Osteoblast (primary cell): ENCODE data around the gene SSC4D. TPM values are rescaled to one million over a fixed set of nuclear protein-coding genes. Genes with fewer than 3 reads are reported as not detected.
"Not testable (repeated sequence)": the region's sequence is repeated elsewhere in the genome, so short reads cannot be mapped to it uniquely, and the experiment has no call there.

Experiments
- DNase-seq: peaks from one replicate; pipeline ENCODE4 v3.0.0; 2011; ENCODE audit warnings: low spot score, mixed read lengths; ENCODE audit not compliant: insufficient read length; ENCODE audit errors: missing footprints
- H2AFZ ChIP-seq: 2 replicates; pipeline ENCODE4 v1.6.0; 2011; ENCODE audit warnings: mild to moderate bottlenecking, low read length
- H3K27ac ChIP-seq: 2 replicates; pipeline ENCODE4 v1.5.1; 2011; ENCODE audit warnings: mild to moderate bottlenecking, low read depth, low read length, moderate library complexity
- H3K27me3 ChIP-seq: 2 replicates; pipeline ENCODE4 v1.6.0; 2012; ENCODE audit warnings: mild to moderate bottlenecking, control low read depth, inconsistent platforms, low read length, moderate library complexity; ENCODE audit not compliant: insufficient read depth
- H3K36me3 ChIP-seq: 2 replicates; pipeline ENCODE4 v1.5.1; 2011; ENCODE audit warnings: mild to moderate bottlenecking, low read length, control low read depth, moderate library complexity; ENCODE audit not compliant: insufficient read depth
- H3K4me1 ChIP-seq: 2 replicates; pipeline ENCODE4 v1.5.1; 2011; ENCODE audit warnings: mild to moderate bottlenecking, low read length, control low read depth, moderate library complexity; ENCODE audit not compliant: insufficient read depth
- H3K4me2 ChIP-seq: 2 replicates; pipeline ENCODE4 v1.6.0; 2011; ENCODE audit warnings: mild to moderate bottlenecking, low read length; ENCODE audit not compliant: insufficient read depth
- H3K4me3 ChIP-seq: fragments of 200-600 bp; sonication (generic); 3 replicates; pipeline ENCODE4 v1.5.1; 2012; ENCODE audit warnings: mild to moderate bottlenecking, low read length, inconsistent platforms; ENCODE audit not compliant: insufficient read depth
- H3K79me2 ChIP-seq: 2 replicates; pipeline ENCODE4 v1.6.0; 2012; ENCODE audit warnings: mild to moderate bottlenecking, low read length, control low read depth, inconsistent platforms; ENCODE audit not compliant: insufficient read depth
- H3K9me3 ChIP-seq: 2 replicates; pipeline ENCODE4 v1.5.1; 2011; ENCODE audit warnings: low read depth, low read length, control low read depth
- H4K20me1 ChIP-seq: 2 replicates; pipeline ENCODE4 v1.6.0; 2012; ENCODE audit warnings: mild to moderate bottlenecking, low read length, control low read depth; ENCODE audit not compliant: insufficient read depth
- total RNA-seq: library from RNA; depleted of rRNA; stranded (reverse); fragments of >200 nt; gene quantifications from 2 replicates; pipeline ENCODE4 v1.2.3, GENCODE V29; 2012
- TF ChIP-seq, protein P1 (sequence below): IDR thresholded peaks from 2 replicates; pipeline ENCODE4 v1.5.1; 2011; ENCODE audit warnings: mild to moderate bottlenecking, low read depth, low read length, moderate library complexity; ENCODE audit errors: extremely low read depth

SSC4D gene
- total RNA-seq, 1 donor: 1.1 TPM

DNA sequence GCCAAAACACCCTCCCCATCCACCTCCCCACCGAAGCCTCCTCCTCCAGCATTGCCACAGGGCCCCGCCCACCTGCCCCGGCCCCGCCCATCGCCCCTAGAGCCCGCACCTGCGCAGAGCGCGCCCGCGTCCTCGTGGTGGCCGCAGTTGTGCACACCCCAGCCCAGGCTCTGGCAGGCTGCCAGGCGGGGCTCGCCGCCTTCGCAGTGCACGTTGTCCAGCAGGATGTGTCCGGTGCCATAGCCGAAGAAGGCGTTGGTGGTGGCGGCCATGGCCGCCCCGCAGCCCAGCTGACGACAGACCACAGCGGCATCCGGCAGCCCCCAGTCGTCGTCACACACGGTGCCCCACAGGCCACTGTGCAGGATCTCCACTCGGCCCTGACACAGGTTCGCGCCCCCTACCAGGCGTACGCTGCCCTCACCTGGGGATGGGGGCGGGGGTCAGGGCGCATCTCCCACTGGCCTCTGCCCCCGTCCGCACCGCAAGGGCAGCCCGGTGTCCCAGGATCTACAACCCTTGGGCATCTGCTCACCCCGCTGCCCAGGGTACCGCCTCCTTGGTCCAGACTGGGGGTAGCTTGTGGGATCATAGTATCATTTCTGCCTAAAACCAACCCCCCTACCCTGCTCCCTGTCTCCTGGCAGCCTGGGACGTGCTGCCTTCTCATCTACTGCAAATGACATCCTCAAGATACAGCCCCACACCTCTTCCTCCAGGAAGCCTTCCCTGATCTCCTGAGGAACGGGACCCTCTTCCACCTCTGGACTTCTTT lies 11.9 kb downstream of the SSC4D start:
- Histone ChIP-seq H3K4me3 (peak overlapping the region; percentile 72), H2AFZ (peak overlapping the region; percentile 89), H3K36me3 (no peaks in the 10 kb centered on the region), H3K9me3 (no peaks in the 10 kb centered on the region), H3K4me1 (peaks cover 11% of the 10 kb centered on the region), H3K79me2 (no peaks in the 10 kb centered on the region), H3K27ac (no peak overlapping the region), H3K27me3 (no peaks in the 10 kb centered on the region), H4K20me1 (no peaks in the 10 kb centered on the region), H3K4me2 (peak overlapping the region; percentile 83)
- DNase-seq: peak; percentile 96
- TF ChIP-seq, protein P1, sequence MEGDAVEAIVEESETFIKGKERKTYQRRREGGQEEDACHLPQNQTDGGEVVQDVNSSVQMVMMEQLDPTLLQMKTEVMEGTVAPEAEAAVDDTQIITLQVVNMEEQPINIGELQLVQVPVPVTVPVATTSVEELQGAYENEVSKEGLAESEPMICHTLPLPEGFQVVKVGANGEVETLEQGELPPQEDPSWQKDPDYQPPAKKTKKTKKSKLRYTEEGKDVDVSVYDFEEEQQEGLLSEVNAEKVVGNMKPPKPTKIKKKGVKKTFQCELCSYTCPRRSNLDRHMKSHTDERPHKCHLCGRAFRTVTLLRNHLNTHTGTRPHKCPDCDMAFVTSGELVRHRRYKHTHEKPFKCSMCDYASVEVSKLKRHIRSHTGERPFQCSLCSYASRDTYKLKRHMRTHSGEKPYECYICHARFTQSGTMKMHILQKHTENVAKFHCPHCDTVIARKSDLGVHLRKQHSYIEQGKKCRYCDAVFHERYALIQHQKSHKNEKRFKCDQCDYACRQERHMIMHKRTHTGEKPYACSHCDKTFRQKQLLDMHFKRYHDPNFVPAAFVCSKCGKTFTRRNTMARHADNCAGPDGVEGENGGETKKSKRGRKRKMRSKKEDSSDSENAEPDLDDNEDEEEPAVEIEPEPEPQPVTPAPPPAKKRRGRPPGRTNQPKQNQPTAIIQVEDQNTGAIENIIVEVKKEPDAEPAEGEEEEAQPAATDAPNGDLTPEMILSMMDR: no peak

DNA sequence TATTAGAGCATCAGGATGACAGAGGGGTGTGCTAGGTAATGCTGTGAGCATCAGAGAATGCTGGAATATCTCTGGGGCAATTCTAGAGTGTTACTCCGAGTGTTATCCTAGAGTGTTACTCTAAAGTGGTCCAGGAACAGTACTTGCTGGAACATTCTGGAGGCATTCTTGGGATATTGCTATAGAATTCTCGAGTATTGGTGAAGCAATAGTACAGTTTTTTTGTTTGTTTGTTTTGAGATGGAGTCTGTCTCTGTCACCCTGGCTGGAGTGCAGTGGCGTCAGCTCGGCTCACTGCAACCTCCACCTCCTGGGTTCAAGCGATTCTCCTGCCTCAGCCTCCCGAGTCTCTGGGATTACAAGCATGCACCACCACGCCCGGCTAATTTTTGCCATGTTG lies 12.6 kb downstream of the SSC4D start:
- no peaks in the 10 kb centered on the region for H3K79me2 ChIP-seq
- peak overlapping the region; percentile 72 for H3K4me3 ChIP-seq
- peak overlapping the region; percentile 83 for H3K4me2 ChIP-seq
- no peaks in the 10 kb centered on the region for H4K20me1 ChIP-seq
- no peaks in the 10 kb centered on the region for H3K27me3 ChIP-seq
- H3K4me1 ChIP-seq: peaks cover 11% of the 10 kb centered on the region
- no peaks in the 10 kb centered on the region for H3K9me3 ChIP-seq
- TF ChIP-seq, protein P1: no peak
- DNase-seq: no peak
- no peaks in the 10 kb centered on the region for H3K36me3 ChIP-seq
- H2AFZ ChIP-seq: peak overlapping the region; percentile 24
- no peak overlapping the region for H3K27ac ChIP-seq

DNA sequence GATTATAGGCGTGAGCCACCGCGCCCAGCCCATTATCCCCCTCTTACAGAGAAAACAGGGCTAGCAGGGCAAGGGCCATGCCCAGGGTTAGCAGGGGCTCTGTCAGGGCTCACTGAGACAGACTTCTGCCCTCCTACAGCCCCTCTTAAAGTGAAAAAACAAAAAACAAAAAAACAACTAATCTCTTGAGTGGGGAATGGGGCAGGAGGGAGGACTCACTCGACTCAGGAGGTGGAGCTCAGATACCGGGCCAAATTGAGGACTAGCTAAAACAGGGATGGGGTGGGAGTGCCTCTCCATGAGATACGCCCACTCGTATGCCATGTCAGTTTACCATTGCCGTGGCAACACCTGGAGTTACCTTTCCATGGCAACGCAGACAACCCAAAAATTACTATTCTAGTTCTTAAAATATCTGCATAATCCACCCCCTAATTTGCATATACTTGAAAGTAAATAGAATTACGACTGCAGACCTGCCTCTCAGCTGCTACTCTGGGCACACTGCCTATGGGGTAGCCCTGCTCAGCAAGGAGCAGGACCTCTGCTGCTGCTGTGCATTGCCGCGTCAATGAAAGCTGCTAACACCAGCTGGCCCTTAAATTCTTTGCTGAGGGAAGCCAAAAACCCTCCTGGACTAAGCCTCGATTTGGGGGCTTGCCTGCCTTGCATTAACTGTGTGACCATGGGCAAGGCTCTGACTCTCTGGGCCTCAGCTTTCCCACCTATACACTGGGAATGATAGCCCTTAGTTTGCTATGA lies 13.4 kb downstream of the SSC4D start:
- Histone ChIP-seq H4K20me1 (no peaks in the 10 kb centered on the region), H3K27me3 (no peaks in the 10 kb centered on the region), H3K79me2 (no peaks in the 10 kb centered on the region), H3K4me3 (no peak overlapping the region), H2AFZ (peak overlapping the region; percentile 49), H3K27ac (no peak overlapping the region), H3K9me3 (no peaks in the 10 kb centered on the region), H3K4me1 (peaks cover 11% of the 10 kb centered on the region), H3K36me3 (no peaks in the 10 kb centered on the region), H3K4me2 (no peak overlapping the region)
- TF ChIP-seq, protein P1: no peak
- DNase-seq: peak; percentile 55

DNA sequence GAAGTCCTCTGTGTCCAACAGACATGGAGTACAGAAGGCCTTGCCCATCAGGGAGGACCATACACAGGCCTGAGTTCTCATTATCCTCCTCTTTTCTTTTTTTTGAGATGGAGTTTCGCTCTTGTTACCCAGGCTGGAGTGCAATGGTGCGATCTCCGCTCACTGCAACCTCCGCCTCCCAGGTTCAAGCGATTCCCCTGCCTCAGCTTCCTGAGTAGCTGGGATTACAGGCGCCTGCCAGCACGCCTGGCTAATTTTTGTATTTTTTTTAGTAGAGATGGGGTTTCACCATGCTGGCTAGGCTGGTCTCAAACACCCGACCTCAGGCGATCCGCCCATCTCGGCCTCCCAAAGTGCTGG lies 13.9 kb downstream of the SSC4D start:
- H3K79me2 ChIP-seq, H3K9me3 ChIP-seq, H3K27me3 ChIP-seq, DNase-seq, H3K36me3 ChIP-seq, H3K27ac ChIP-seq, H3K4me3 ChIP-seq, H3K4me2 ChIP-seq, H2AFZ ChIP-seq, H4K20me1 ChIP-seq: not testable (repeated sequence)
- H3K4me1 ChIP-seq: peaks cover 11% of the 10 kb centered on the region
